ENCODE measurements around the gene HBD. TPM values are rescaled to one million over a fixed set of nuclear protein-coding genes. Genes with fewer than 3 reads are reported as not detected.

Gene HBD
- total RNA-seq, 4 donors from 2014 or later = 4.3 TPM; not detected in 3

DNA sequence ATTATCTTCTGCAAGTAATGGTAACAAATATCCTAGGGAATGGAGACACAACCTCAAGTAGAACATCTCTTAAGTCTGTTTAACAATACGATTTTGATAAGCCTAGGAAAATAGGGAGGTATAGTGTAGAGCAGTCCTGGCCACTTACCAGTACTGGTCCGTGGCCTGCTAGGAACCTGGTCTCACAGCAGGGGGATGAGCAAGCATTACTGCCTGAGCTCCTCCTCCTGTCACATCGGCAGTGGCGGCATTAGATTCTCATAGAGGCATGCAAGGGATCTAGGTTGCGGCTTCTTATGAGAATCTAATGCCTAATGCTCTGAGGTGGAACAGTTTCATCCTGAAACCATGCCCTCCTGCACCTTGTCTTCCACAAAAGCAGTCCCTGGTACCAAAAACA lies 38.2 kb downstream of the HBD start:
- Histone ChIP-seq H3K9me3 (no peaks in the 10 kb centered on the region), H3K36me3 (no peaks in the 10 kb centered on the region), H3K27me3 (no peaks in the 10 kb centered on the region), H3K27ac (replicated peaks in 1 of 4) (no peak overlapping the region), H3K4me1 (no peaks in the 10 kb centered on the region), H3K4me3 (no peak overlapping the region)
- no peak for TF ChIP-seq POLR2A (IDR thresholded peaks at IDR 0.05; ENCODE audit: low read depth)
- TF ChIP-seq EP300 (IDR thresholded peaks at IDR 0.05) = no peak
- intact Hi-C loops (cut with DNase I) = no loop called here
- no peak for DNase-seq (ENCODE audit: extremely low spot score)
- WGBS = 73% methylated on average over 5 of the region's 5 CpGs

DNA sequence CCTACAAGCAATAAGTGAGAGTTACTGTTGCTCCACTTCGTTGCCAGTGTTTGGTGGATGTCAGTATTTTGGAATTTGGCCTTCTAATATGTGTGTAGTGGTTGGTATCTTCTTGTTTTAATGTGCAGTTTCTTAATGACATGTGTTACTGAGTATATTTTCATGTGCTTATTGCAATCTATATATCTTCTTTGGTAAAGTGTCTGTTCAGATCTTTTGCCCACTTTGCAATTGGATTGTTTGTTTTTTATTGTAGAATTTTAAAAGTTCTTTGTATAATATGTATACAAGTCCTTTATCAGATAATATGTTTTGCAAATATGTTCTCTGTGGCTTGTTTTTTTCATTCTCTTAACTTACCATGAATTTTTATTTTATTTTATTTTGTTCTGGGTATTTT lies 41.5 kb downstream of the HBD start:
- no peak overlapping the region for H3K4me3 ChIP-seq
- intact Hi-C loops (cut with DNase I) = no loop called here
- H3K27ac ChIP-seq (replicated peaks in 1 of 4) = no peak overlapping the region
- TF ChIP-seq CTCF (IDR thresholded peaks at IDR 0.05) (no peak), EP300 (IDR thresholded peaks at IDR 0.05) (no peak), POLR2AphosphoS5 (IDR thresholded peaks at IDR 0.05) (no peak), POLR2A (IDR thresholded peaks at IDR 0.05; ENCODE audit: low read depth) (no peak)
- peaks cover 0 to 6% (median 2%) of the 10 kb centered on the region in 4 donors for H3K9me3 ChIP-seq
- H3K27me3 ChIP-seq = no peaks in the 10 kb centered on the region
- no peaks in the 10 kb centered on the region for H3K4me1 ChIP-seq
- no peaks in the 10 kb centered on the region for H3K36me3 ChIP-seq
- 29% methylated on average over 1 of the region's 1 CpG for WGBS
- DNase-seq (ENCODE audit: extremely low spot score) = no peak

- intact Hi-C loops (cut with DNase I) = no loop called here
- Histone ChIP-seq H3K27ac (replicated peaks in 1 of 4) (no peak overlapping the region), H3K36me3 (no peaks in the 10 kb centered on the region), H3K27me3 (no peaks in the 10 kb centered on the region), H3K9me3 (peaks cover 0 to 6% (median 2%) of the 10 kb centered on the region in 4 donors), H3K4me1 (no peaks in the 10 kb centered on the region), H3K4me3 (no peak overlapping the region)
- no peak for DNase-seq (ENCODE audit: extremely low spot score)
- 76% methylated on average over 2 of the region's 2 CpGs for WGBS
- TF ChIP-seq POLR2A (IDR thresholded peaks at IDR 0.05; ENCODE audit: low read depth) (no peak), CTCF (IDR thresholded peaks at IDR 0.05) (no peak), POLR2AphosphoS5 (IDR thresholded peaks at IDR 0.05) (no peak), EP300 (IDR thresholded peaks at IDR 0.05) (no peak)
Observed at GRCh38 chr11:5188201-5188600, 46.1 kb downstream of the HBD start.

Other genes starting within 250 kb of the HBD start
- gene OR51L1, start 239.6 kb downstream of the HBD start, total RNA-seq = not detected
- not detected for gene OR52J3, start 188.0 kb downstream of the HBD start, total RNA-seq
- not detected for gene OR52E2, start 174.9 kb downstream of the HBD start, total RNA-seq
- not detected for gene OR52E1, start 164.9 kb downstream of the HBD start, total RNA-seq
- not detected for gene OR52A5, start 96.1 kb downstream of the HBD start, total RNA-seq
- gene OR52A1, start 79.7 kb downstream of the HBD start, total RNA-seq = not detected
- not detected for gene OR51V1, start 33.8 kb downstream of the HBD start, total RNA-seq
- 1,000 to 10,000 TPM in 1 of 4 donors, 100 to 1,000 TPM in 1, 10 to 100 TPM in 1, 1 to 10 TPM in 1; 6.6 to 2,785 (median 163) TPM for gene HBB, start 7.4 kb downstream of the HBD start, total RNA-seq
- not detected for gene HBG1, start 15.4 kb upstream of the HBD start, total RNA-seq
- gene HBG2, start 20.3 kb upstream of the HBD start, total RNA-seq = not detected
- gene HBE1, start 35.5 kb upstream of the HBD start, total RNA-seq = not detected
- gene OR51B4, start 67.5 kb upstream of the HBD start, total RNA-seq = not detected
- not detected for gene OR51B2, start 89.8 kb upstream of the HBD start, total RNA-seq
- not detected for gene OR51B5, start 109.0 kb upstream of the HBD start, total RNA-seq
- gene OR51B6, start 117.0 kb upstream of the HBD start, total RNA-seq = not detected
- gene OR51M1, start 149.3 kb upstream of the HBD start, total RNA-seq = not detected
- not detected for gene OR51Q1, start 187.6 kb upstream of the HBD start, total RNA-seq
- not detected for gene OR51I1, start 207.0 kb upstream of the HBD start, total RNA-seq
- gene OR51I2, start 214.8 kb upstream of the HBD start, total RNA-seq = not detected